SK-N-SH treated with all-trans-retinoic acid at 6 μM for 48 hours (cell line): Measurements from ENCODE around the gene PHIP.

Source experiments
- CREB5 ChIP-seq: fragments of 250-450 bp; sonication (Bioruptor Pico); IDR thresholded peaks from 2 replicates; pipeline ENCODE4 v1.5.1; 2020; ENCODE audit warnings: low read depth, mild to moderate bottlenecking, moderate library complexity
- OSR1 ChIP-seq: fragments of 250-450 bp; sonication (Bioruptor Pico); IDR thresholded peaks from 2 replicates; pipeline ENCODE4 v1.8.0; 2022; ENCODE audit warnings: moderate library complexity, mild to moderate bottlenecking, inconsistent platforms
- PATZ1 ChIP-seq: fragments of 250-450 bp; sonication (Bioruptor Pico); IDR thresholded peaks from 2 replicates; pipeline ENCODE4 v1.8.0; 2020; ENCODE audit warnings: mild to moderate bottlenecking, moderate library complexity, borderline replicate concordance
- POU6F1 ChIP-seq: fragments of 250-450 bp; sonication (Bioruptor Pico); IDR thresholded peaks from 2 replicates; pipeline ENCODE4 v1.8.0; 2021; ENCODE audit warnings: low read depth, mild to moderate bottlenecking, moderate library complexity, borderline replicate concordance
- ZFP30 ChIP-seq: fragments of 450-650 bp; formaldehyde crosslinking; IDR thresholded peaks from 2 replicates; pipeline ENCODE4 v1.5.0; 2022; ENCODE audit warnings: mild to moderate bottlenecking, moderate library complexity
- ZNF70 ChIP-seq: fragments of 450-650 bp; formaldehyde crosslinking; IDR thresholded peaks from 2 replicates; pipeline ENCODE4 v1.5.0; 2020; ENCODE audit warnings: mild to moderate bottlenecking, moderate library complexity

- TF ChIP-seq POU6F1 (CRISPR knock-in tag): no peak
- TF ChIP-seq OSR1 (CRISPR knock-in tag): no peak
- TF ChIP-seq ZFP30: no peak
- TF ChIP-seq PATZ1 (CRISPR knock-in tag): no peak
- no peak for TF ChIP-seq ZNF70
- no peak for TF ChIP-seq CREB5 (CRISPR knock-in tag)
Measured at GRCh38 chr6:79072640-79073181, 5.3 kb downstream of the PHIP start.
